Chondrocyte (in vitro differentiated cells): ENCODE measurements around the gene ZBTB18. TPM values are rescaled to one million over a fixed set of nuclear protein-coding genes. Genes with fewer than 3 reads are reported as not detected.

Source experiments
- DNase-seq: peaks from one replicate; pipeline ENCODE4 v3.0.0; 2021; ENCODE audit warnings: mixed read lengths, low spot score
- H3K27ac Mint-ChIP-seq: one replicate; pipeline ENCODE4 v1.8.0; 2021; ENCODE audit warnings: mild to moderate bottlenecking, moderate library complexity, mixed read lengths; ENCODE audit not compliant: unreplicated experiment
- H3K27me3 Mint-ChIP-seq: 2 replicates; pipeline ENCODE4 v1.8.0; 2021; ENCODE audit warnings: low read depth, mixed read lengths
- H3K36me3 Mint-ChIP-seq: 2 replicates; pipeline ENCODE4 v1.8.0; 2021; ENCODE audit warnings: low read depth, mixed read lengths
- H3K4me1 Mint-ChIP-seq: 2 replicates; pipeline ENCODE4 v1.8.0; 2021; ENCODE audit warnings: low read depth, mild to moderate bottlenecking, mixed read lengths
- H3K4me3 Mint-ChIP-seq: one replicate; pipeline ENCODE4 v1.8.0; 2021; ENCODE audit warnings: mild to moderate bottlenecking, moderate library complexity, mixed read lengths; ENCODE audit not compliant: unreplicated experiment
- H3K9me3 Mint-ChIP-seq: 2 replicates; pipeline ENCODE4 v1.8.0; 2021; ENCODE audit warnings: low read depth, mixed read lengths
- total RNA-seq: library from RNA; stranded (reverse); gene quantifications from 3 replicates; pipeline ENCODE4 v1.2.1, GENCODE V29; 2021
- TF ChIP-seq, protein P1 (sequence below): fragments of 200-600 bp; sonication (generic); IDR thresholded peaks from 2 replicates; pipeline ENCODE4 v1.5.0; 2021; ENCODE audit warnings: antibody characterized with exemption, mild to moderate bottlenecking, moderate library complexity

The ZBTB18 gene
- total RNA-seq, 1 donor from 2014 or later: 21.5 TPM

DNA sequence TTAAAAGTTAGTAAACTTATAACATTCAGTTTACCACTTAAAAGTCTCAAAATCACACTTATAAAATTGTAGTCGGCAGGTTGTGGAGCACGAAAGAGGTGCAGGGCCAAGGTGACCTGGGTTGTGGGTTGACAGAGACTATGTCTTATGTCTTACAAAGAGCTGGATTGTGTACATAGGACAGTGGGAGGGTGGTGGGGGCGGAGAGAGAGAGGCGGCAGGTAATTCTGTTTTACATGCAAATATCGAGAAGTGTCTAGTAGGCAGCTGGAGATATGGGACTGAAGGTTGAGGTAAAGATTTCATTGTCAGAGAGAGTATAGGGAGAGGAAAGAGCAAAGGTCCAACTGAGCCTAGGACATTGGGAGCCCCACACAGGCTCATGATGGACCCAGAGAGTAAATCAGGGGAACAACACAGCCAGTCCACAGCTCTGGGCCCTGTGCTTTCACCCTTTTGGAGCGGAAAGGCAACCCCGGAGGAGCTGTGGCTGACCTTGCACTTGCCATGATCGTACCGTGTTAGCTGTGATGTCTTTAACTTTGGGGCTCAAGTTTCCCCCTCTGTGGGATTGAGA, 28.1 kb upstream of the ZBTB18 start:
- H3K27ac Mint-ChIP-seq: no peak overlapping the region
- DNase-seq: no peak
- H3K4me3 Mint-ChIP-seq: no peak overlapping the region
- no peaks in the 10 kb centered on the region for H3K9me3 Mint-ChIP-seq
- no peaks in the 10 kb centered on the region for H3K36me3 Mint-ChIP-seq
- TF ChIP-seq, protein P1, sequence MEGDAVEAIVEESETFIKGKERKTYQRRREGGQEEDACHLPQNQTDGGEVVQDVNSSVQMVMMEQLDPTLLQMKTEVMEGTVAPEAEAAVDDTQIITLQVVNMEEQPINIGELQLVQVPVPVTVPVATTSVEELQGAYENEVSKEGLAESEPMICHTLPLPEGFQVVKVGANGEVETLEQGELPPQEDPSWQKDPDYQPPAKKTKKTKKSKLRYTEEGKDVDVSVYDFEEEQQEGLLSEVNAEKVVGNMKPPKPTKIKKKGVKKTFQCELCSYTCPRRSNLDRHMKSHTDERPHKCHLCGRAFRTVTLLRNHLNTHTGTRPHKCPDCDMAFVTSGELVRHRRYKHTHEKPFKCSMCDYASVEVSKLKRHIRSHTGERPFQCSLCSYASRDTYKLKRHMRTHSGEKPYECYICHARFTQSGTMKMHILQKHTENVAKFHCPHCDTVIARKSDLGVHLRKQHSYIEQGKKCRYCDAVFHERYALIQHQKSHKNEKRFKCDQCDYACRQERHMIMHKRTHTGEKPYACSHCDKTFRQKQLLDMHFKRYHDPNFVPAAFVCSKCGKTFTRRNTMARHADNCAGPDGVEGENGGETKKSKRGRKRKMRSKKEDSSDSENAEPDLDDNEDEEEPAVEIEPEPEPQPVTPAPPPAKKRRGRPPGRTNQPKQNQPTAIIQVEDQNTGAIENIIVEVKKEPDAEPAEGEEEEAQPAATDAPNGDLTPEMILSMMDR: no peak
- peaks cover 1% of the 10 kb centered on the region for H3K27me3 Mint-ChIP-seq
- peaks cover 3% of the 10 kb centered on the region for H3K4me1 Mint-ChIP-seq

DNA sequence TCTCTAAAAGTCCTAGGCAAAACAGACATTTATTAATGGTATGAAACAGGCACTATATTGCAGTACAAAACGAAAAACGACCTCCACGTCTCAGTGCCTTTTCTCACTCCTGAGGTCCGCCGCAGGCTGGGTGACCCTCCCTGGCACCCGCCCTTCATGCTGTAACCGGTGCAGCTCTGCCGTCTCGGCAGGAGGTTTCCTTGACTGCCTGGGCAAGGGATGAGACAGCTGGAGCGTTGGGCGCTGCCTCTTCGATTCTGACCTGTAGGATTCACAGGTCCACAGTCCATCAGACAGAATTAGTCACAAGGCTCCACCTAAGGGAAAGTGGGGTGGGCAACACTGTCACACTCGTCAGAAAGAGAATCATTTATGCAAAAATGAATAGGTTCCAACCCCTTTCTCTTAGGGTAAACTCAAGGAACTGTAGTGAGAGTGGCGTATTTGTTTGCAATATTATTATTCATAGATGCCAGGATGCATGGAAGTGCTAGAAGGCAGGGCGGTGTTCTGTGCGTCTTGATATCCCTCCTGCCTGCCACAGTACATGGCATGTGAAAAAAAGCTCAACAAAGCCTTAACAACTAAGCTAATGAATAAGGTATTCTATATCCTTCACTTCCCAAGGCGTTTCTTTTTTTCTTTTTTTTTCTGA, 23.5 kb upstream of the ZBTB18 start:
- no peak for DNase-seq
- Mint-ChIP-seq H3K4me3 (no peak overlapping the region), H3K9me3 (no peaks in the 10 kb centered on the region), H3K36me3 (no peaks in the 10 kb centered on the region), H3K27me3 (peaks cover 1% of the 10 kb centered on the region), H3K27ac (no peak overlapping the region), H3K4me1 (peaks cover 9% of the 10 kb centered on the region)
- TF ChIP-seq, protein P1: no peak

DNA sequence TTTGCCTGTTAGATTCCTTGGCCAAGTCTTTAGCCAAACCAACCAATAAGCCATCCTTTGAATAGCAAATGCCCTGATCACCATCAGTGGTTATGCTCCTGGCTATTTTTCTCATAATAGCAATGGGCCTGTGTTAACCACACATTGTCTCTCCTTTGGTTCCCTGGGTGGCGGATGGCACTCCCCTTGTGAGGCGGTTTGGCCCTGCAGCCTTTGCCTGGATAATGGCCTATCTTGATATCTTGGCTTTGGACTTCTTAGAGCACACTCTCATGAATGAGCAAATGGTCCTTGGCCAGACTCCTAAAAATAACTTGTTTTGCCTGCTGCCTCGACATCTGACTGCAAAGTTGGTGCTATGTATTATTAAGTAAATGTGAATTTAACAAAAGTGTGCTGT, 22.4 kb upstream of the ZBTB18 start:
- no peaks in the 10 kb centered on the region for H3K9me3 Mint-ChIP-seq
- no peak for DNase-seq
- H3K36me3 Mint-ChIP-seq: no peaks in the 10 kb centered on the region
- H3K27ac Mint-ChIP-seq: no peak overlapping the region
- H3K4me3 Mint-ChIP-seq: no peak overlapping the region
- TF ChIP-seq, protein P1: no peak
- H3K27me3 Mint-ChIP-seq: peaks cover 1% of the 10 kb centered on the region
- peaks cover 9% of the 10 kb centered on the region for H3K4me1 Mint-ChIP-seq

DNA sequence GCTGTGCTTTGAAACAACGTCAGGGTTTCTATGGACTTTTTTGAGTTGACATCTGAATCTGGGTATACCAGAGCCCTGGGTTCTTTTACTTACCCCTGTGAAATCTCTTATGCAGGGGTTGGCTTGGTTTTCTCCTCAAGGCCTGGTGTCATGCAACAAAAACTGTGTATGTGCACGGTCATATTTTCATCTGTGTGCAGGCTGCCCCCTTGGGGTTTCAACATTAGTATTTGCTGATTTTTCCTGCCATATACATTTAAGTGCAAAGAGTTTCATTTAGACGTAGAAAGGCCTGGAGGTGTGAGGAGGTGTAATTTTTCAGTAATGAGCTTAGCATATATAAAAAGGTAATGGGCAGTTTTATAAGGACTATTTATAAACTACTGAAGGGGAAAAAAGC, 22.0 kb upstream of the ZBTB18 start:
- TF ChIP-seq, protein P1: peak; percentile 70
- Mint-ChIP-seq H3K36me3 (no peaks in the 10 kb centered on the region), H3K9me3 (no peaks in the 10 kb centered on the region)

DNA sequence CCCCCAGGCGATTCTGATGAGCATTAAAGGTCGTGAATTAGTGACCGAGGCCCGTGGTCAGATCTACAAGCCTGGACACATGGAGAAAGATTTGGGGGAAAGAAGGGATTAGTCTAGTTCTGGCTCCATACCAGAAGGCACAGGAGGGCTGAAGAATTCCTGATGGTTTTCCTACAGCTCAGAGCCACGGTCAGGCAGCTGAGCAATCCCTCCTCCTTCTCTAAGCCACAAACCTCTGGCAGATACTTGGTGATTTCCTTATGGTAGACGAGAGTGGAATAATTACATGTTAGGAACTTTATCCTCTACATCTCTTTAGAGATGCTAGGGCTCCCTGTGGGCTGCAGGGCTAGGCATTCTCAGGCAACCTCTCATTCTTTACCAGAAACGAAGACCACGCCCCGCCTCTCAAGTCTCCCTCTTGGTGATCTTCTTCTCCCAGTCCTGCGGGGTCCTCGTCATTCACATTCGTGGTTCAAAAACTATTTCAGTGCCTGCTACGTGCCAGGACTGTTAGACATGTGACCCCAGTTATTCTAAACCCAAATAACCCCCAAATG, 20.5 kb upstream of the ZBTB18 start:
- DNase-seq: no peak
- no peaks in the 10 kb centered on the region for H3K36me3 Mint-ChIP-seq
- H3K4me3 Mint-ChIP-seq: no peak overlapping the region
- no peak overlapping the region for H3K27ac Mint-ChIP-seq
- H3K4me1 Mint-ChIP-seq: peaks cover 9% of the 10 kb centered on the region
- H3K27me3 Mint-ChIP-seq: peaks cover 1% of the 10 kb centered on the region
- TF ChIP-seq, protein P1: no peak
- H3K9me3 Mint-ChIP-seq: no peaks in the 10 kb centered on the region

More for the DNA sequence above, 22.0 kb upstream of the ZBTB18 start:
- Mint-ChIP-seq H3K27me3 (peaks cover 1% of the 10 kb centered on the region), H3K4me1 (peaks cover 9% of the 10 kb centered on the region), H3K27ac (no peak overlapping the region), H3K4me3 (no peak overlapping the region)
- DNase-seq: no peak
